SK-N-MC (cell line): ENCODE results near the gene KYNU.

Experiments used
- EZH2 ChIP-seq: fragments of 200-600 bp; sonication (generic); IDR thresholded peaks from one replicate; pipeline ENCODE4 v1.6.1; 2017; ENCODE audit warnings: antibody characterized with exemption
- POLR2AphosphoS5 ChIP-seq: IDR thresholded peaks from 2 replicates; pipeline ENCODE4 v1.6.1; 2012; ENCODE audit warnings: mild to moderate bottlenecking, low read depth, low read length, borderline replicate concordance

GRCh38 chr2:142944264-142944663, 66.8 kb downstream of the KYNU start:
- TF ChIP-seq POLR2AphosphoS5 (no peak), EZH2 (no peak)
